ENCODE results near the gene PTPN14.
"Not testable (repeated sequence)": the region's sequence is repeated elsewhere in the genome, so short reads cannot be mapped to it uniquely, and the experiment has no call there.

Gene PTPN14

DNA sequence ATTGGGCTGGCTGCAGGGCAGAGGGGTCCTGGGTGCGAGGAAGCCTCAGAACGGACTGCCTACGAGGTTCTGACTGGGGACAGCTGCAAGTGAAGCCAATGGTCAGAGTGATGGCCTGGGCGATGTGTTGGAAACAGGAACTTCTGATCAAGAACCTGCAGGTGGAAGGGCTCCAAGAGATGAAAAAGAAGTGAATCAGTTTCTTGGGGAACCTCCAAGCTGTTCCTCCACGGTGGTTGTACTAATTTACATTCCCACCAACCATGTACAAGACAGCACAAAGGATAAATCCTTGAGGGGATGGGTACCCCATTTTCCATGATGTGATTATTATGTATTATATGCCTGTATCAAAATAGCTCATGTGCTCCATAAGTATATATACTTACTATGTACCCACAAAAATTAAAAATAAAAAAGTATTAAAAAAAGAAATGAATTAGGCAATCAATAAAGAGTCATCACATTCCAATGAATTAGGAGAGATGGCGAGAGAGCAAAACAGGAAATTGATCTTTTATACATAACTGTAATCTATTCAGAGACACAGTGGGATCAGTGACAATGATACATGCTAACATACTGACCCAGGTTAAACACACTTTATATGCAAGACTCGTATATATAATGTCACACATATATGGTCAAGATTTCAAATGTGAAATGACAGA is 58.1 kb downstream of the PTPN14 start:
- TF ChIP-seq CTCF (IDR thresholded peaks at IDR 0.05; ENCODE audit: unreplicated experiment in 3 of 3) = no peak
- no peaks in the 10 kb centered on the region for H3K27me3 Mint-ChIP-seq (ENCODE audit: low read depth)
- no peak overlapping the region for H3K4me3 Mint-ChIP-seq

DNA sequence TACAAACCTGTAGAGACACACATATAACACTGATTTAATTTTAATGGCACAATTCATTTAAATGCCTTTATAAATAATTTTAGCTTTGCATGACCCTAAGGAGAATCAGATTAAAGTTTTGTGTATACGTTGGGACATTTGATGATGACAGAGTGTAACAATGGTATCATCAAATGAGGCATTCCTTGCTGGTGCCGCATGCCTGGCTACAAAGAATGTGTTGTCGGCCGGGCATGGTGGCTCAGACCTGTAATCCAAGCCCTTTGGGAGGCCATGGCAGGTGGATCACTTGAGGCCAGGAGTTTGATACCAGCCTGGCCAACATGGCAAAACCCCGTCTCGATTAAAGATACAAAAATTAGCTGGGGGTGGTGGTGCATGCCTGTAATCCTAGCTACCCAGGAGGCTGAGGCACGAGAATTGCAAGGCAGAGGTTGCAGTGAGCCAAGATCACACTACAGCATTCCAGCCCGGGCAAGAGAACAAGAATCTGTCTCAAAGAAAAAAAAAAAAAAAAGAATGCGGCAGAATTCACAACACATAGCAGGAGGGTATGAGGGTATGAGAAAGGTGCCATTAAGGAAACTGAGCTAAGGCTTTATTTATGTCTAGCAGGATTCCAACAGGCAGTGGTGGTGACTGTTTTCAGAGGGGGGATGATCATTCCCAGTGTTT is 58.9 kb downstream of the PTPN14 start:
- Mint-ChIP-seq H3K4me1 (peaks cover 17% of the 10 kb centered on the region), H3K27me3 (ENCODE audit: low read depth) (no peaks in the 10 kb centered on the region), H3K9me3 (no peaks in the 10 kb centered on the region), H3K36me3 (ENCODE audit: low read depth) (peaks cover 8% of the 10 kb centered on the region), H3K27ac (no peak overlapping the region), H3K4me3 (no peak overlapping the region)
- no peak for TF ChIP-seq CTCF (IDR thresholded peaks at IDR 0.05; ENCODE audit: unreplicated experiment in 3 of 3)

More for the DNA sequence above, 58.1 kb downstream of the PTPN14 start:
- H3K27ac Mint-ChIP-seq = no peak overlapping the region
- H3K9me3 Mint-ChIP-seq = no peaks in the 10 kb centered on the region
- H3K36me3 Mint-ChIP-seq (ENCODE audit: low read depth) = peaks cover 8% of the 10 kb centered on the region
- peaks cover 17% of the 10 kb centered on the region for H3K4me1 Mint-ChIP-seq

DNA sequence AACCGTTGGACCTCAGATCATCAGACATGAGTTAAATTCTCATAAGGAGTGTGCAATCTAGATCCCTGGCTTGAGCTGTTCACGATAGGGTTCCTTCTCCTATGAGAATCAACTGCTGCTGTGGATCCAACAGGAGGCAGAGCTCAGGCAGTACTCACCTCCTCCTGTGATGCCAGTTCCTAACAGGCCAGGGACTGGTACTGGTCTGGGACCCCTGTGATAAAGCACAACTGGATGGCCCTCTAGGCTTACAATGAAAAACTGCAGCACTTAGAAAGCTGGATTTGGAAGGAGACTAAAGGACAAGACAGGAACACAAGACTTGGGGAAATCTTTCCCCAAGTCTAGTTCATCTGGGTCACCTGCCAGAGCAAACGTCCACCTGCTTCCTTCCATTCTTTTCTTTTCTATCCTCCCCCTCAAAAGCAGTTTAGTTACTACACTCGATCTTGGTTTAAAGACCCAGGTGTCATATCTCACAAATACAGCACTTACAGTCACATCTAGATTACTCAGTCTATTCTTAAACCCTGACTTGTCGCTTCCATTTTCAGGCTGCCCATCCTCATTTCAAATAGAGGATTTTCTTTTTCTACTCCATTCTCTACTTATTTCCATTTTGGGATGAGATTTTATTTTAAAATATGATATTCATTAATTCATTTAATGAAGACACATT is 59.8 kb downstream of the PTPN14 start:
- TF ChIP-seq CTCF (IDR thresholded peaks at IDR 0.05; ENCODE audit: unreplicated experiment in 3 of 3) = no peak
- peaks cover 17% of the 10 kb centered on the region for H3K4me1 Mint-ChIP-seq
- H3K36me3 Mint-ChIP-seq (ENCODE audit: low read depth) = peaks cover 8% of the 10 kb centered on the region
- H3K9me3 Mint-ChIP-seq = no peaks in the 10 kb centered on the region
- H3K27me3 Mint-ChIP-seq (ENCODE audit: low read depth) = no peaks in the 10 kb centered on the region
- H3K27ac Mint-ChIP-seq = no peak overlapping the region
- no peak overlapping the region for H3K4me3 Mint-ChIP-seq

GRCh38 chr1:214485151-214485550 is 66.3 kb downstream of the PTPN14 start:
- TF ChIP-seq CTCF (IDR thresholded peaks at IDR 0.05; ENCODE audit: unreplicated experiment in 3 of 3) = no peak
- Mint-ChIP-seq H3K36me3 (ENCODE audit: low read depth) (peaks cover 8% of the 10 kb centered on the region), H3K4me3 (no peak overlapping the region), H3K9me3 (no peaks in the 10 kb centered on the region), H3K4me1 (no peaks in the 10 kb centered on the region), H3K27ac (no peak overlapping the region), H3K27me3 (ENCODE audit: low read depth) (no peaks in the 10 kb centered on the region)

GRCh38 chr1:214483180-214483579 is 68.2 kb downstream of the PTPN14 start:
- H3K27ac Mint-ChIP-seq; H3K4me1 Mint-ChIP-seq; H3K9me3 Mint-ChIP-seq; H3K4me3 Mint-ChIP-seq; H3K36me3 Mint-ChIP-seq (ENCODE audit: low read depth); H3K27me3 Mint-ChIP-seq (ENCODE audit: low read depth): not testable (repeated sequence)

DNA sequence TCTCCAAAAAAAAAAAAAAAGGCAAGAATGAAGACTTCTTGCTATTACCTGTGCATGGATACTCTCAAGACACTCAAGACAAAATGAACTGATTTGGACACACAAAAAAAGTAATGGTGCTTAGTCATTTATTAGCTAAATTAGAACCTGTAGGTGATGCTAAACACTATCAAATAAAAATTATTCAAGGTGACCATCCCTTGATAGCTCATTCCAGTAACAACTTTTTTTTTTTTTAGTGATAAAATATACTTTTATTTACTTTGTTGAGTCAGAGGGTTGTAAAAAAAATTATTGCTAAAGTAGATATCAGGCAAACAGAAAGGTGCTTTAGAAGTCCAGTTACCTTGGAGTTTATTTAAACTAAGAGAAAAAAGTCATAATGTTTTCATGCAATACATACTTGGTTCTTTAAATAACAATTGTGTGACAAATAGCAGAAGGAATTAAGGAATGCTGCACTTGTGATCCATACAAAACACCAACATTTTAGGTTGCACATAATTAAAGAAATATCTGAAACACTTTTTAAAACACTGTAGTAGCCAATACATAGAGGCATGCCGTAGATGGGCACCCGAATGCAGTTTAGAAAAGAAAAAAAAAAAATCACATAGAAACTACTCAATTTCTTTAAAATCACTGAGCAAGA is 69.3 kb downstream of the PTPN14 start:
- H3K9me3 Mint-ChIP-seq; H3K4me3 Mint-ChIP-seq; H3K27ac Mint-ChIP-seq; H3K4me1 Mint-ChIP-seq; H3K36me3 Mint-ChIP-seq (ENCODE audit: low read depth); H3K27me3 Mint-ChIP-seq (ENCODE audit: low read depth): not testable (repeated sequence)

Measured in nephron (organoid).